Middle frontal gyrus (tissue), 1 donor: ENCODE results near the gene PTPRR.
"Not testable (repeated sequence)": the region's sequence is repeated elsewhere in the genome, so short reads cannot be mapped to it uniquely, and the experiment has no call there.

ENCODE experiments used
- DNase-seq: peaks from one replicate; pipeline ENCODE4 v3.0.0-alpha.2; 2015; ENCODE audit warnings: low spot score; ENCODE audit errors: extremely low spot score

Gene PTPRR

GRCh38 chr12:70840656-70841350 lies 79.7 kb downstream of the PTPRR start:
- DNase-seq, result no peak

- DNase-seq, result no peak
These were observed 81.0 kb downstream of the PTPRR start for GRCh38 chr12:70839544-70839943.

GRCh38 chr12:70838127-70838526 lies 82.4 kb downstream of the PTPRR start:
- no peak for DNase-seq

GRCh38 chr12:70837026-70837425 lies 83.5 kb downstream of the PTPRR start:
- DNase-seq, result no peak

- no peak for DNase-seq
These were observed 84.6 kb downstream of the PTPRR start for GRCh38 chr12:70835948-70836347.

- DNase-seq, result peak; percentile 33
These were observed 89.0 kb downstream of the PTPRR start for GRCh38 chr12:70831543-70831942.

GRCh38 chr12:70830221-70831061 lies 90.1 kb downstream of the PTPRR start:
- DNase-seq, result no peak

- DNase-seq, result no peak
These were observed 91.5 kb downstream of the PTPRR start for GRCh38 chr12:70829070-70829469.

- DNase-seq, result no peak
These were observed 92.2 kb downstream of the PTPRR start for GRCh38 chr12:70828351-70828750.

- DNase-seq, result no peak
These were observed 94.4 kb downstream of the PTPRR start for GRCh38 chr12:70826156-70826555.

- no peak for DNase-seq
These were observed 96.0 kb downstream of the PTPRR start for GRCh38 chr12:70824511-70824910.

- DNase-seq, result no peak
These were observed 97.2 kb downstream of the PTPRR start for GRCh38 chr12:70823182-70823976.

GRCh38 chr12:70822412-70822811 lies 98.1 kb downstream of the PTPRR start:
- DNase-seq, result no peak

- no peak for DNase-seq
These were observed 104.6 kb downstream of the PTPRR start for GRCh38 chr12:70815971-70816391.

GRCh38 chr12:70815056-70815455 lies 105.5 kb downstream of the PTPRR start:
- no peak for DNase-seq

GRCh38 chr12:70813559-70813958 lies 107.0 kb downstream of the PTPRR start:
- no peak for DNase-seq

- DNase-seq, result no peak
These were observed 108.4 kb downstream of the PTPRR start for GRCh38 chr12:70812136-70812535.

- no peak for DNase-seq
These were observed 110.7 kb downstream of the PTPRR start for GRCh38 chr12:70809887-70810286.

- DNase-seq, result not testable (repeated sequence)
These were observed 112.5 kb downstream of the PTPRR start for GRCh38 chr12:70807993-70808392.

- DNase-seq, result no peak
These were observed 113.7 kb downstream of the PTPRR start for GRCh38 chr12:70806827-70807226.

- no peak for DNase-seq
These were observed 114.5 kb downstream of the PTPRR start for GRCh38 chr12:70806043-70806442.
